Astrocyte (in vitro differentiated cells and primary cell): ENCODE measurements around the gene COP1. TPM values are rescaled to one million over a fixed set of nuclear protein-coding genes. Genes with fewer than 3 reads are reported as not detected.

ENCODE experiments used
- DNase-seq: peaks from one replicate; pipeline ENCODE4 v3.0.0-alpha.2; 2010; ENCODE audit warnings: low read depth
- FAIRE-seq: peaks from 2 replicates; lab custom pipeline; 2011; peaks lifted over from hg19 to GRCh38; lab: Jason Lieb, UNC
- H2AFZ ChIP-seq: 2 replicates; pipeline ENCODE4 v1.6.0; 2012; ENCODE audit warnings: low read depth, low read length, inconsistent platforms
- H3K27ac ChIP-seq: 2 replicates; pipeline ENCODE4 v1.5.1; 2011; ENCODE audit warnings: low read depth, low read length, inconsistent platforms
- H3K27me3 ChIP-seq: 2 replicates; pipeline ENCODE4 v1.6.0; 2011; ENCODE audit warnings: low read length, inconsistent platforms; ENCODE audit not compliant: insufficient read depth
- H3K36me3 ChIP-seq: 2 replicates; pipeline ENCODE4 v1.5.1; 2011; ENCODE audit warnings: low read length, inconsistent platforms; ENCODE audit not compliant: insufficient read depth
- H3K4me1 ChIP-seq: 2 replicates; pipeline ENCODE4 v1.5.1; 2011; ENCODE audit warnings: low read length, inconsistent platforms; ENCODE audit not compliant: insufficient read depth
- H3K4me2 ChIP-seq: 2 replicates; pipeline ENCODE4 v1.6.0; 2012; ENCODE audit warnings: low read length, inconsistent platforms
- H3K4me3 ChIP-seq: 2 replicates; pipeline ENCODE4 v1.5.1; 2011; ENCODE audit warnings: low read depth, mild to moderate bottlenecking, low read length, inconsistent platforms; ENCODE audit not compliant: insufficient read depth
- H3K79me2 ChIP-seq: 2 replicates; pipeline ENCODE4 v1.6.0; 2012; ENCODE audit warnings: mild to moderate bottlenecking, low read length, inconsistent platforms; ENCODE audit not compliant: insufficient read depth
- H3K9ac ChIP-seq: 2 replicates; pipeline ENCODE4 v1.6.0; 2012; ENCODE audit warnings: mild to moderate bottlenecking, low read length, inconsistent platforms
- H3K9me3 ChIP-seq: 2 replicates; pipeline ENCODE4 v1.5.1; 2012; ENCODE audit warnings: low read depth, mild to moderate bottlenecking, low read length, inconsistent platforms; ENCODE audit not compliant: insufficient read depth
- H4K20me1 ChIP-seq: 2 replicates; pipeline ENCODE4 v1.6.0; 2012; ENCODE audit warnings: low read length, inconsistent platforms; ENCODE audit not compliant: insufficient read depth
- H3K27ac Mint-ChIP-seq: one replicate; pipeline ENCODE4 v1.8.0; 2021; ENCODE audit warnings: mild to moderate bottlenecking, mixed read lengths; ENCODE audit not compliant: unreplicated experiment
- H3K27me3 Mint-ChIP-seq: one replicate; pipeline ENCODE4 v1.8.0; 2021; ENCODE audit warnings: low read depth, mixed read lengths; ENCODE audit not compliant: unreplicated experiment
- H3K36me3 Mint-ChIP-seq: one replicate; pipeline ENCODE4 v1.8.0; 2021; ENCODE audit warnings: low read depth, mixed read lengths; ENCODE audit not compliant: unreplicated experiment
- H3K4me1 Mint-ChIP-seq: one replicate; pipeline ENCODE4 v1.8.0; 2021; ENCODE audit warnings: low read depth, mixed read lengths; ENCODE audit not compliant: unreplicated experiment
- H3K4me3 Mint-ChIP-seq: one replicate; pipeline ENCODE4 v1.8.0; 2021; ENCODE audit warnings: mild to moderate bottlenecking, moderate library complexity, mixed read lengths; ENCODE audit not compliant: unreplicated experiment
- H3K9me3 Mint-ChIP-seq: one replicate; pipeline ENCODE4 v1.8.0; 2021; ENCODE audit warnings: mild to moderate bottlenecking, mixed read lengths; ENCODE audit not compliant: unreplicated experiment
- EZH2 ChIP-seq: IDR thresholded peaks from 2 replicates; pipeline ENCODE4 v1.6.1; 2012; ENCODE audit warnings: mild to moderate bottlenecking, low read length, inconsistent platforms; ENCODE audit not compliant: insufficient read depth
- total RNA-seq: library from RNA; stranded (reverse); gene quantifications from 2 replicates; pipeline ENCODE4 v1.2.1, GENCODE V29; 2021
- TF ChIP-seq, protein P1 (sequence below): IDR thresholded peaks from 2 replicates; pipeline ENCODE4 v1.5.1; 2011; ENCODE audit warnings: low read depth, mild to moderate bottlenecking, inconsistent platforms, low read length, moderate library complexity; ENCODE audit not compliant: insufficient read depth

Gene COP1
- total RNA-seq, 1 donor from 2014 or later = 45.9 TPM

DNA sequence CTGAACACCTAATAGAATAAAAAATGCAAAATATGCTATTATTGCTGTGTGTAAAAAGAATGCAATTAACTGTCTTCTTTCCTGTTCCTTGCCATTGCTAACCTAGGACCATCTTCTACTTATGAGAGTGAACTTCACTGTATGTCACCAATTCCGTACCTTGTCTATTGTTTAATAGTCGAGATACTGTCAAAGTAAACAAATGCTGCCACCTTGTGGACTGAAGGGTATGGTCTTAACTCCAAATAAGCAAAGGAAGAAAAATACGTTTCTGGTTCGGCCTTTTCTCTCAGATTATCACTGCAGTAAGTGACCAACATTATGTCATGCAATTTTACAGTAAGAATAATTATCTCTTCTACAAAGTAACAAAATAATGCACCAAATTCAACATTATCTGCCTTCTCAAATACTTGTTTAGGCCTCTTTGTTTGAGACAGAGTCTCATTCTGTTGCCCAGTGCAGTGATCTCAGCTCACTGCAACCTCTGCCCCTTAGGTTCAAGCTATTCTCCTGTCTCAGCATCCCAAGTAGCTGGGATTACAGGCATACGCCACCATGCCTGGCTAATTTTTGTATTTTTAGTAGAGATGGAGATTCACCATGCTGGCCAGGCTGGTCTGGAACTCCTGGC lies 133.4 kb downstream of the COP1 start:
- Mint-ChIP-seq H3K4me1 (peaks cover 3% of the 10 kb centered on the region), H3K27ac (no peak overlapping the region), H3K27me3 (no peaks in the 10 kb centered on the region), H3K9me3 (no peaks in the 10 kb centered on the region), H3K36me3 (peaks cover 18% of the 10 kb centered on the region), H3K4me3 (no peak overlapping the region)
- peak; percentile 5 for FAIRE-seq
- peak; percentile 49 for DNase-seq
- Histone ChIP-seq H3K4me2 (no peak overlapping the region), H4K20me1 (peaks cover 11% of the 10 kb centered on the region), H3K4me3 (no peak overlapping the region), H2AFZ (no peak overlapping the region), H3K79me2 (peaks cover 12% of the 10 kb centered on the region), H3K9ac (no peak overlapping the region), H3K27ac (no peak overlapping the region), H3K27me3 (no peaks in the 10 kb centered on the region), H3K4me1 (no peaks in the 10 kb centered on the region), H3K36me3 (no peaks in the 10 kb centered on the region), H3K9me3 (no peaks in the 10 kb centered on the region)
- TF ChIP-seq, protein P1, sequence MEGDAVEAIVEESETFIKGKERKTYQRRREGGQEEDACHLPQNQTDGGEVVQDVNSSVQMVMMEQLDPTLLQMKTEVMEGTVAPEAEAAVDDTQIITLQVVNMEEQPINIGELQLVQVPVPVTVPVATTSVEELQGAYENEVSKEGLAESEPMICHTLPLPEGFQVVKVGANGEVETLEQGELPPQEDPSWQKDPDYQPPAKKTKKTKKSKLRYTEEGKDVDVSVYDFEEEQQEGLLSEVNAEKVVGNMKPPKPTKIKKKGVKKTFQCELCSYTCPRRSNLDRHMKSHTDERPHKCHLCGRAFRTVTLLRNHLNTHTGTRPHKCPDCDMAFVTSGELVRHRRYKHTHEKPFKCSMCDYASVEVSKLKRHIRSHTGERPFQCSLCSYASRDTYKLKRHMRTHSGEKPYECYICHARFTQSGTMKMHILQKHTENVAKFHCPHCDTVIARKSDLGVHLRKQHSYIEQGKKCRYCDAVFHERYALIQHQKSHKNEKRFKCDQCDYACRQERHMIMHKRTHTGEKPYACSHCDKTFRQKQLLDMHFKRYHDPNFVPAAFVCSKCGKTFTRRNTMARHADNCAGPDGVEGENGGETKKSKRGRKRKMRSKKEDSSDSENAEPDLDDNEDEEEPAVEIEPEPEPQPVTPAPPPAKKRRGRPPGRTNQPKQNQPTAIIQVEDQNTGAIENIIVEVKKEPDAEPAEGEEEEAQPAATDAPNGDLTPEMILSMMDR = peak; percentile 79
- no peak for TF ChIP-seq EZH2

- Mint-ChIP-seq H3K27ac (no peak overlapping the region), H3K9me3 (no peaks in the 10 kb centered on the region)
- FAIRE-seq = no peak
These were observed 138.2 kb downstream of the COP1 start for GRCh38 chr1:176068901-176069300.

More at GRCh38 chr1:176068901-176069300, 138.2 kb downstream of the COP1 start:
- H3K9ac ChIP-seq = no peak overlapping the region
- no peaks in the 10 kb centered on the region for H3K9me3 ChIP-seq
- H3K4me2 ChIP-seq = no peak overlapping the region
- no peaks in the 10 kb centered on the region for H3K79me2 ChIP-seq
- H2AFZ ChIP-seq = no peak overlapping the region
- TF ChIP-seq, protein P1 = no peak
- TF ChIP-seq EZH2 = no peak
- no peaks in the 10 kb centered on the region for H3K4me1 ChIP-seq
- H3K36me3 Mint-ChIP-seq = peaks cover 1% of the 10 kb centered on the region
- no peak overlapping the region for H3K4me3 ChIP-seq
- no peaks in the 10 kb centered on the region for H3K27me3 Mint-ChIP-seq
- peaks cover 18% of the 10 kb centered on the region for H4K20me1 ChIP-seq
- H3K36me3 ChIP-seq = no peaks in the 10 kb centered on the region
- DNase-seq = no peak
- H3K27me3 ChIP-seq = no peaks in the 10 kb centered on the region
- H3K27ac ChIP-seq = no peak overlapping the region
- H3K4me1 Mint-ChIP-seq = peaks cover 3% of the 10 kb centered on the region
- H3K4me3 Mint-ChIP-seq = no peak overlapping the region
